Right kidney (tissue), 1 donor: Measurements from ENCODE around the gene SLC12A7.
"Not testable (repeated sequence)": the region's sequence is repeated elsewhere in the genome, so short reads cannot be mapped to it uniquely, and the experiment has no call there.

Experiments used
- DNase-seq: peaks from one replicate; pipeline ENCODE4 v3.0.0-alpha.2; 2016

SLC12A7 gene

DNA sequence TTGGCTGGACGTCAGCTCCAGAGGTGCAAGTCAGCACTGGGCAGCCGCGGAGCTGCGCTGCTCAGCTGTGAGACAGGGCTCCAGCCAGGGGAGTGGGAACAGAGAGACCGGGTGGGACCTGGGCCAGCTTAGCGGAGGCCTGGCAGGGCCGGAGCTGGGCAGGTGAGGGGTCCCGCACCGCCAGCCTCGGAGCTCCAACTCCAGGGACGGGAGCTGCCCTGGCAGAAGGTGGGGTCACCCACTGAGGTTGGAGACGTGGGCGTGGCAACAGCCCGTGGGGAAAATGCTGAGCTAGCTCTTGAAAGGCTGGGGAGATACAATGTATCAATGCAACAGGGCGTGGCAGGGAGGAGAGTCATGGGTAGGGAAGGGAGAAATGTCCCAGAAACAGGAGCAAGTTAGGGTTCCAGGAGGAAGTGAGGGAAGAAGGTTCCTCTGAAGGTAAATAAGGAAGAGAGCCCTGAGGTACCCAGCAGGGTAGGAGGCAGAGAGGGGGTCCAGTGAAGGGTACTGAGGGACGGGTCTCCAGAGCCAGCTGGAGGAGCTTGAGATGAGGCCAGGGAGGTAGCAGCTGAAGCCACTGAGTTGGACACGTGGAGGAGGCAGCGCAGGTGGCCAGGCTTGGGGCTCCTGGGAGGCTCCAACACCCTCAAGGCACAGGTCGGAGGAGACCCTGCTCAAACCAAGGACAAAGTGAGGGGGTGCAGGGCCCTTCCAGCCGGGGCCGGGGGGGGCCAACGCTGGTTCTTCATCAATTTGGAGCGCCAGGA lies 104.0 kb downstream of the SLC12A7 start:
- no peak for DNase-seq

DNA sequence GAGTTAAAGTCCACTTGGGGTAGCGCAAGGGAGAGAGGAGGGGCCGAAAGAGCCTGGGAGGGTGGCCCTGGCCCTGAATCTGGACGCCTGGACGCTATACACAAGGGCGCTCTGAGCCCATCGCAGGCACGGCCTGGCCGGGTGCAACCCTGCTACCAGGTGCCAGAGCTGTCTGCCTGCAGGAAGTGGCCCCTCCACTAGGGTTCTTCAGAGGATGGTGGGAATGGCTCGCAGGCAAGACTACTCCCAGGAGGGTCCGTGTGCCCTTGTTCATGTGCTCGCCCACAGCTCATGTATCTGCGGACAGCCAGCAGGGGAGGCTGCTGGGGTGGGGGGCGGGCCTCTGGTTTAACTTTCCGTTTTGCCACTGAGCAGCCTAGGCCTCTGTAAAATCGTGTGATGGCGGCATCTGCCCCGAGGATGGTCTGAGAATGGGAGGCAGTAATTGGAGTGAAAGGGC lies 104.6 kb downstream of the SLC12A7 start:
- no peak for DNase-seq

DNA sequence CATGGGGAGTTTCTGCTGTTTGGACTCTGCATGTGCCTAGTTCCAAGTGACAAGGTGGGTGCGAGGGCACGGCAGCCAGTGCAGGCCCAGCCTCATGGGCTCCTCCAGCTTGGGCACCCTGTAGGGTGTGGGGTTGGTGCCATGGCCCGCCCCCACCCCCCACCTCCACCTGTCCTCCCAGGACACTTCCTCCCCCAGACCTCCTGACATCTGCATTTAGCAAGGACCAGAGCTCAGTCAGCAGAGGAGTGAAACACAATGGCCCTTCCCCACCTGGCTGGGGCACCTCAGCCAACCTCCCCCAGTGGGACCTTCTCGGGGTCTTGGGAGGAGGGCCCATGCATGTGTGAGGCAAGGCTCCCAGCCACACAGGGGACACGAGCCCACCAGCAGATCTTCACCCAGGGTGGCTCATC lies 105.2 kb downstream of the SLC12A7 start:
- DNase-seq: no peak

DNA sequence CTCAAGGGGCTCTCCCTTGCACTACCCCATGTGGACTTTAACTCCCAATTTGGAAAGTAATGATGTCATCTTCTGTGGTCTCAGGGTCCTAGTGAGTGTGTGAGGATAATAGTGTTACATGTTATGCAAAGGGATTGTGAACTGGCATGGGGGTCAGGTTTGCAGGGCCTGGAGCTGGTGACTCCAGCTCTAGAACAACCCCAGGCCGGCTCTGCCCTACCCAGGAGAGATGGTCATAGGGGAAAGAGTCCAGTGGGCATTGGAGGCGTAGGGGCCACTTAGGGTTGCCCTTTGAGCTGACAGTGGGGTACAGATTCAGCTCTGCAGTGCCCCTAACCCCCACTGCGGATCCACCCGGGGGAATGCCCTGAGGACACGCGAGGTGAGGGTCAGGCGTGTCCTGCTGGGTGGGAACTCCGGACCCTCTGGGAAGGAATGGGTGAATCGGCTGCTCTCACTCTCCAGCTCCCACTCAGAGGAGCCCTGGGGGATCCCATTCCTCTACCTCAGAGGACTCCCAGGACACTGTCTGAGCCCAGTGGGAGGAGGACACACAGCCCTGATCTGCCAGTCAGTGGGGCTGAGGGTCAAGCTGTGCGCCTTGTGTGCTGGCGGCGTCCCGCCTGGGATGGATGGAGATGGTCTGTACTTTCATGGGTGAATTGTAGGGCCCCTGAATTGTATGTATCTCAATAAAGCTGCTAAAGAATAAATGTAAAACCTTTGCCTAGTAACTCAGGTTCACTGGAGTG lies 105.8 kb downstream of the SLC12A7 start:
- DNase-seq: no peak

DNA sequence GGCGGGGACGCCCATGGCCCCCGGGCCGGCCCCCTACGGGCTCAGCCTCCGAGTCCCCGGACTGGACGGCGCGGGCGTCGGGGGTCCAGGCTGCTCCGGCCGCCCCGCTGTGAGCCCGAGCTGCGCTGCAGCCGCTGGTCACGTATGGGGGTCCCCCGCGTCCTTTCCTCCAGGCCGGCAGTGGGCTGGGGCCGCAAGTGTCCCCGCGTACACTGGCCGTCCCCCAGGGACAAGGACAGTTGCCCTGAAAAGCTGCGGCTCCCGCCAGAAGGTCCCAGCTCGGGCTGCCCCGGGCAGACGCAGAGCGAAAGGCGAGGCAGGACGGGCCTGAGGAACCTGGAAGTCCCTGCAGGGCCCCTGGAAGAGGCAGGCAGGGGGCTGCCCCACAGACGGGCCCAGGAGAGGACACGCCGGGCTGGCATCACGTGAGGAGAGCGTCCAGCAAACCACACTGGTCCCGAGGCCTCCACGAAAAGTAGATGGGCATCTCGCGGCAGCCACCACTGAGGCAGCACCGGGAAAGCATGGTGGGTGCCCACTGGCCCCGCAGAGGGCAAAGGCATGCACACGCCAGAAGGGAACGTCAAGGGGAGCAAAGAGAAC lies 106.5 kb downstream of the SLC12A7 start:
- DNase-seq: no peak

DNA sequence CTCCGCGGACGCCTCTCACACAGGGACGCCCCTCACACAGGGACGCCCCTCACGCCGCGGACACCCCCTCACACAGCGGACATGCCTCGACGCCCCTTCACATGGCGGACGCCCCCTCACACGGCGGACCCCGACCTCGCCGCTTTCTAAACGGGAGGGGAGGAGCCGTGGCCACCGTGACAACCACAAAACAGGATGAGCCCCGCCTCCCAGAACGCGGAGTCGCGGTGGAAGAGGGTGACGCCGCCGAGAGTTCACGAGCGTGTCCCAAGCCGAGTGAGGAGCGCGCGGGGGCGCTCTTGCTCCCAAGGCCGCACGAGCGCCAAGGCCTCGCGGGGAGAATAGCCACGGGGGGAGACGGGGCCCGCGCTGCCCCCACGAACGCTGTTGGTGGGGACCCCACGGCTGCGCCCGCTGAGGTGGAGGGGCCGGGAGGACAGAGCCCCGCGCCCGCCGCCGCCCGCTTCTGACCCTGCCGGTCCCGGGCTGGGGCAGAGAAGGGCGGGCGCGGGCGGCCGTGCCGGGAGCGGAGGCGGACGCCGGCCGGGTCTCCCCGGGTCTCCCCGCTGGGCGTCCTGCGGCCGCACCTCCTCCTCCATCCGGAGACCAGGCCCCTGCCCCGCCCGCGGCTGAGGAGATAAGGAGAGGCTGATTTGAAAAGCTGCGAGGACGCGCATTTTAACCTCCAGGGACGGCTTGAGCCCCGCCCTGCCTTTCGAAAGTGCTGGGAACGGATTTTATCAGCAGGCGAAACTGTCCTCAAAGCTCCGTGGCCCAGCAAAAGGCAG lies 107.2 kb downstream of the SLC12A7 start:
- DNase-seq: peak; percentile 87

DNA sequence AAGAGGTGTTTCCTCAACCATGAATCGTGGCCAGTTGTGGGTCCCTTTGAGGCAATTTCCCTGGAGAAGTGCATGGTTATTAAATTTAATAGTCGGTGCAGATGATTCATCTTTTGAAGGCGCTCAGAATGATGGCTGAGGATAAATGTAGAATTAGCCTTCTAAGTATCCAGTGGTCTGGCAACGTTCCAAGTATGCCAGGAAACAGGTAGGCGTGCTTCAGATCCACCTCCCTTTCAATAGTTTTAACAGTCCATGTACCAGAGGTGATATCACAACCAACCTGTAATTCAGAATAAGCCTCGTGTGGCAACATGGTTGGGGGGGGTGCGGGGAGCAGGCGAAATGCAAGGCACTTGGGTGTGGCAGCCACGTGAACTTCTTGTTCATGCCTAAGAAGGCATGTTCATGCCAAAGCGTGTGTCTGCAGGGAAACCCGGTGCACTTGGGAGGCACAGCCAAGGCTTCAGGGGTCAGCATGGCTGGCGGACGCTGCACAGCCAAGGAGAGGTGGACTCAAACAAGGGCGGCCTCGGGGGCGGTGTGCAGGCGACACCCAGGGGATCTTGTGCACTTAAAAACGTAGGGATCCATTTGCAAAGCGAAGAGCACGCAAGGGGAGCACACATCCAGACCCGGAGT lies 108.4 kb downstream of the SLC12A7 start:
- no peak for DNase-seq

DNA sequence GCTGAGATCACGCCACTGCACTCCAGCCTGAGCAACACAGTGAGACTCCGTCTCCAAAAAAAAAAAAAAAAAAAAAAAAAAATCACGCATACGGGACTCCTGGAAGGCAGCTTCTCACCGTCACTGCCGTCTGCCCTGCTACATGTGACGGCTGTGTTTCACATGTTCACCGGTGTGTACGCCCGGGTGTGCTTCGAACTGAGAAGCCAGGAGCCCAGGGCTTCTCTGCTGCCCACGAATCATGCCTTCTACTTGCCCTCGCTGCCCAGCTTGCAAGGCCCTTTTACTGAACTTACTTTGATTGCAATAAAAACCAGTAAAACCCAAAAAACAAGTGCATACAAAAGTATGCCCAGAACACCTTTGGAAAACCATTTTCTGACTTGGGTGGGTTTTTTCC lies 109.0 kb downstream of the SLC12A7 start:
- no peak for DNase-seq

DNA sequence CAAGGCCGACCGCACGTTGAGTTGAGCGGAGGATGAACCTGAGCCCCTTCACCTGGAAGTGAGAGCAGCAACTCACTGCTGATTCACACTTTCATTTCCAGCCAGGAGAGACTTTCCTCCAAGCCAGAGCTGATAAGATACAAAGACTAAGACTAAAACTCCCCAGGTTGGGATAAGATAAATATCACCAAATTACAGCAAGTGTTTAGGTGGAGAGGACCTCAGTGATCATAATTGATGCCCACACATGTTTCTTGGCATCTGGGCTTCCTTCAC lies 109.7 kb downstream of the SLC12A7 start:
- no peak for DNase-seq

DNA sequence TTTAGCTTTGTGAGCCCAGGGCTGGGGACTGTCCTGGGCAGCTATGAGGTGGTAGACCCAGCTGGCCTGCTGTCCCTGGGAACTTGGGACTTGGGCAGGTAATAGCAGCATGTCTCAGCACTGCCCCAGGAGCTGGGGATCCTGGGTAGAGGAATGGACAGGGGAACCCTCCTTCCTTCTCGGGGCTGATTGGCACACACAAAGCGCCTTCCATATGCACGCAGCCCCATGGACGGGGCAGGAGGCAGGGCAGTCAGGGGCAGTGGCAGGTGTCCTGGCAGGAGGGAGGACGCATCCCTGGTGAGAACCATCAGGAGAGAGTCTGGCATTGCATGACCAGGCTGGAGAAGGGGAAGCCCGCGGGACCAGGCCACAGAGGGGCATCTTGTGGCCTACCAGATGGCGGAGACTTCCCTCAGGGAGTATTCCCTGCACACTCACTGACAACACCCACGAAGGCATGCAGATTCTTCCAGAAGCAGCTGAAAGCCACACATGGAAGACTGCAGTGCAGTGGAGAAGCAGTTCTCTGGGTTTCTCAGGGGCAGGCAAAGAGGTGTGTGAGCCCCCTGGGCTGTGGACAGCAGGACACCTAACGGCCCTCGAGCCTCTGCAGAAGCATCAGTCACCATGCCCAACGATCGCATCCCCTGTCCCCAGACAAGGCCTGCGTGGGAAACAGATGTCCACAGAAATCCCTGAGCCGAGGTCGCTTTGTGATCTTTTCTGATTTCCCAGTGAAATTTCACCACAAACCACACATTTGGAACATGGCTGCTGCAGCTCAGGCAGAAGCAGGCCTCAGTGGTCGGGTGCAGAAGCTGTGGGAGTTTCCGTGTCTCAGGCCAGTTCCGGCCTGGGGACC lies 110.2 kb downstream of the SLC12A7 start:
- no peak for DNase-seq

DNA sequence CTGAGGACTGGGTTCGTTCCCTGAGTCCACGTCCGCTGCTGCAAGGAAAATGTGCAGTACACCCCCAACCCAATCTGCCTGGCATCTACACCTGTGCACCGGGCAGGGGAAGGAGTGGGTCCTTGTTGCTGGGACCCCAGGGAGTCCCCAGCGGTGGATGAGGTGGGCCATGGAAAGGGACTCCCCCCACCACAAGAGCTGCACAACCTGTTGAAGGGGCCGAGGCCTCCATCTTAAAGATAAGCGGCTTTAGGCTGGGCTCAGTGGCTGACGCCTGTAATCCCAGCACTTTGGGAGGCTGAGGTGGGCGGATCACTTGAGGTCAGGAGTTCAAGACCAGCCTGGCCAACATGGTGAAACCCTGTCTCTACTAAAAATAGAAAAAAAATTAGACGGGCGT lies 111.0 kb downstream of the SLC12A7 start:
- DNase-seq: not testable (repeated sequence)
